Endothelial cell of umbilical vein (primary cell): Measurements from ENCODE around the gene TSHZ3.

Experiments used
- EZH2 ChIP-seq: IDR thresholded peaks from 2 replicates; pipeline ENCODE4 v1.6.1; 2012; ENCODE audit warnings: borderline replicate concordance, low read depth, mild to moderate bottlenecking, moderate library complexity, low read length, inconsistent platforms; ENCODE audit not compliant: severe bottlenecking
- JUN ChIP-seq: IDR thresholded peaks from 2 replicates; pipeline ENCODE4 v1.6.1; 2011; ENCODE audit warnings: borderline replicate concordance, low read depth; ENCODE audit not compliant: insufficient read length, insufficient read depth
- MYC ChIP-seq: IDR thresholded peaks from one replicate; pipeline ENCODE4 v1.6.1; 2011; ENCODE audit warnings: mild to moderate bottlenecking, low read depth, low read length
- POLR2A ChIP-seq: IDR thresholded peaks from 2 replicates; pipeline ENCODE4 v1.6.1; 2012; ENCODE audit warnings: low read depth, mild to moderate bottlenecking, control low read depth, low read length
- POLR2AphosphoS5 ChIP-seq: IDR thresholded peaks from 2 replicates; pipeline ENCODE4 v1.6.1; 2012; ENCODE audit warnings: low read depth, mild to moderate bottlenecking, control low read depth, low read length, moderate library complexity; ENCODE audit not compliant: insufficient read depth
- TF ChIP-seq, protein P1 (sequence below), 2 donors: IDR thresholded peaks; 1 replicate in 1 of 2; 2 replicates in 1 of 2; pipeline ENCODE4 v1.5.1; 2011; ENCODE audit warnings: low read length in 2 of 2, mild to moderate bottlenecking in 2 of 2, moderate library complexity in 2 of 2, control low read depth in 1 of 2, inconsistent platforms in 1 of 2, low read depth in 1 of 2; ENCODE audit not compliant: insufficient read depth in 1 of 2; ENCODE audit errors: extremely low read depth in 1 of 2
- TF ChIP-seq, protein P2 (sequence below): IDR thresholded peaks from 2 replicates; pipeline ENCODE4 v1.6.1; 2011; ENCODE audit not compliant: insufficient read depth, insufficient read length

DNA sequence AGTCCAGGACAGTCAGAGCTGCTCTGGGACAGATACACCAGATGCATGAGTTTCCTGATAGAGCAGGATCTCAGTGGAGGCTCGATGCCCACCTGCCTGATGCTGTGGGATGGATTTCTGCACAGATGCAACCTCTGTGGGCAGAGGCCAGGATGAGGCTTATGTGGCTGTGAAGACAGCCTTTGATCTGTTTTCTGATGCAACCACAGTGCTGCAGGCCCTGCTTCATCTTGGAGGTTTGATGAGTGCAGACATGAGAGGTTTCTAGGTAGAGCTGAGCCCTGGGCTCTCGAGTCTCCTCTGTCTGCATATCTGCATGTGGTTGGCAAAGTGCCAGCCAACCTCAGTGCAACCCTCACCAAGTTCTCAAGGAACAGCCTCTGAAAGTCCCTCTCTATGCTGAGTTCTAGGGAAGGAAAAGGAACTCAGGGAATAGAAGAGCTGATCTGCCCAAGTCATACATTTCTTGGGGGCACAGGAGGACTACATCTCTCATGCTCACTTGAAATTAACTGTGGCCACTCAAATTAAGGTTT is 23.1 kb upstream of the TSHZ3 start:
- TF ChIP-seq, protein P1, sequence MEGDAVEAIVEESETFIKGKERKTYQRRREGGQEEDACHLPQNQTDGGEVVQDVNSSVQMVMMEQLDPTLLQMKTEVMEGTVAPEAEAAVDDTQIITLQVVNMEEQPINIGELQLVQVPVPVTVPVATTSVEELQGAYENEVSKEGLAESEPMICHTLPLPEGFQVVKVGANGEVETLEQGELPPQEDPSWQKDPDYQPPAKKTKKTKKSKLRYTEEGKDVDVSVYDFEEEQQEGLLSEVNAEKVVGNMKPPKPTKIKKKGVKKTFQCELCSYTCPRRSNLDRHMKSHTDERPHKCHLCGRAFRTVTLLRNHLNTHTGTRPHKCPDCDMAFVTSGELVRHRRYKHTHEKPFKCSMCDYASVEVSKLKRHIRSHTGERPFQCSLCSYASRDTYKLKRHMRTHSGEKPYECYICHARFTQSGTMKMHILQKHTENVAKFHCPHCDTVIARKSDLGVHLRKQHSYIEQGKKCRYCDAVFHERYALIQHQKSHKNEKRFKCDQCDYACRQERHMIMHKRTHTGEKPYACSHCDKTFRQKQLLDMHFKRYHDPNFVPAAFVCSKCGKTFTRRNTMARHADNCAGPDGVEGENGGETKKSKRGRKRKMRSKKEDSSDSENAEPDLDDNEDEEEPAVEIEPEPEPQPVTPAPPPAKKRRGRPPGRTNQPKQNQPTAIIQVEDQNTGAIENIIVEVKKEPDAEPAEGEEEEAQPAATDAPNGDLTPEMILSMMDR (IDR thresholded peaks at IDR 0.05; ENCODE audit: extremely low read depth in 1 of 2, insufficient read depth in 1 of 2, low read depth in 1 of 2, low read length in 2 of 2), result no peak
- TF ChIP-seq POLR2AphosphoS5 (no peak), POLR2A (no peak), EZH2 (no peak), MYC (no peak), JUN (no peak)
- TF ChIP-seq, protein P2, sequence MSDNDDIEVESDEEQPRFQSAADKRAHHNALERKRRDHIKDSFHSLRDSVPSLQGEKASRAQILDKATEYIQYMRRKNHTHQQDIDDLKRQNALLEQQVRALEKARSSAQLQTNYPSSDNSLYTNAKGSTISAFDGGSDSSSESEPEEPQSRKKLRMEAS, result no peak
